ENCODE results near the gene ABLIM3. TPM values are rescaled to one million over a fixed set of nuclear protein-coding genes. Genes with fewer than 3 reads are reported as not detected.
"Not testable (repeated sequence)": the region's sequence is repeated elsewhere in the genome, so short reads cannot be mapped to it uniquely, and the experiment has no call there.

Gene ABLIM3
- total RNA-seq, 2 donors from 2014 or later = 0.41 to 0.61 TPM

GRCh38 chr5:149177339-149177843 lies 36.1 kb downstream of the ABLIM3 start:
- Mint-ChIP-seq H3K4me3 (no peak overlapping the region), H3K27me3 (peaks cover 18% of the 10 kb centered on the region), H3K27ac (no peak overlapping the region), H3K9me3 (peaks cover 3% of the 10 kb centered on the region), H3K36me3 (ENCODE audit: low read depth) (peaks cover 4% of the 10 kb centered on the region), H3K4me1 (peaks cover 6% of the 10 kb centered on the region)
- ATAC-seq (replicated peaks) = no peak

- Mint-ChIP-seq H3K27ac (no peak overlapping the region), H3K4me3 (no peak overlapping the region), H3K36me3 (ENCODE audit: low read depth) (no peaks in the 10 kb centered on the region), H3K4me1 (peaks cover under 1% of the 10 kb centered on the region), H3K9me3 (no peaks in the 10 kb centered on the region), H3K27me3 (peaks cover 17% of the 10 kb centered on the region)
- ATAC-seq (replicated peaks) = no peak
Observed at GRCh38 chr5:149177911-149178565, 36.7 kb downstream of the ABLIM3 start.

- no peak for ATAC-seq (replicated peaks)
- no peaks in the 10 kb centered on the region for H3K4me1 Mint-ChIP-seq
- no peaks in the 10 kb centered on the region for H3K36me3 Mint-ChIP-seq (ENCODE audit: low read depth)
- peaks cover 36% of the 10 kb centered on the region for H3K27me3 Mint-ChIP-seq
- no peaks in the 10 kb centered on the region for H3K9me3 Mint-ChIP-seq
- H3K27ac Mint-ChIP-seq = no peak overlapping the region
- no peak overlapping the region for H3K4me3 Mint-ChIP-seq
Observed at GRCh38 chr5:149181732-149182131, 40.4 kb downstream of the ABLIM3 start.

DNA sequence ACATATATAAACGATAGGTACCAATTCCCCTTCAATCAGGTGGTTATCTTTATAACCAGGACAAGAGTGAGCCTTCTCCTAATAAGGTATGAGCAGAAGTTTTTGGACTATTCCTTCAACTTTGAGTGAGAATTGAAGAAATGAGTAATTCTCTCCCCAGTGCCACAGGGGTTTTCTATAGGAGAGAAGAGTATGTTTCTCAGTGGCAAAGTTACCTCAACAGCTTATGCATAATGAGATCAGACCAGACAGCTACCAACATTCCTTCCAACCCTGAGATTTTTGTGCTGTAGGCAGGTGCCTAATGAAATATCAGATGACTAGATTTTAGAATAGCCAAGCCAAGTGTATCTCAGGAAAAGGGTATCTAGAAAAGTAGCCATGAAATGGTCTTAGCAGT lies 40.9 kb downstream of the ABLIM3 start:
- no peak overlapping the region for H3K27ac Mint-ChIP-seq
- no peak overlapping the region for H3K4me3 Mint-ChIP-seq
- peak; percentile 68 for ATAC-seq (replicated peaks)
- no peaks in the 10 kb centered on the region for H3K4me1 Mint-ChIP-seq
- H3K27me3 Mint-ChIP-seq = peaks cover 36% of the 10 kb centered on the region
- no peaks in the 10 kb centered on the region for H3K36me3 Mint-ChIP-seq (ENCODE audit: low read depth)
- no peaks in the 10 kb centered on the region for H3K9me3 Mint-ChIP-seq

GRCh38 chr5:149185067-149185466 lies 43.8 kb downstream of the ABLIM3 start:
- Mint-ChIP-seq H3K9me3 (no peaks in the 10 kb centered on the region), H3K27me3 (peaks cover 33% of the 10 kb centered on the region), H3K4me3 (no peak overlapping the region), H3K4me1 (no peaks in the 10 kb centered on the region), H3K27ac (no peak overlapping the region), H3K36me3 (ENCODE audit: low read depth) (no peaks in the 10 kb centered on the region)
- no peak for ATAC-seq (replicated peaks)

DNA sequence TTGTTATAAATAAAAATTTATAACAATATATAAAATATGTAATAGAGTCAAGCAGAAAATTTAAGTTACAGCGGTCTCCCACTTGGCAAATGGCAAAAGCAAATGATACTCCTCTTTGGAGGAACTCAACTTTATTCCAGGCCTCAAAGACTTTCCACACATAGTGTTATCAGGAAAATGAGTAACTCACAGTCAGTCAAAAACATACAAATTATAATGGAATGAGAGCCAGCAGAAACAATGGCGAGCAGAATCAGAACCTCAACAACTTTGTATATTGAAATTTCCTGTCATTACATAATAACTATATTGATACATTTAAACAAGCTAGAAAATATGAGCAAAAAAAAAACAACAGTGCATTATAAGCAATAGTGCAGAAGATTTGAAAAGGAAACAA lies 45.2 kb downstream of the ABLIM3 start:
- Mint-ChIP-seq H3K36me3 (ENCODE audit: low read depth) (no peaks in the 10 kb centered on the region), H3K4me1 (no peaks in the 10 kb centered on the region), H3K27ac (no peak overlapping the region), H3K27me3 (peaks cover 32% of the 10 kb centered on the region), H3K9me3 (no peaks in the 10 kb centered on the region), H3K4me3 (no peak overlapping the region)
- no peak for ATAC-seq (replicated peaks)

DNA sequence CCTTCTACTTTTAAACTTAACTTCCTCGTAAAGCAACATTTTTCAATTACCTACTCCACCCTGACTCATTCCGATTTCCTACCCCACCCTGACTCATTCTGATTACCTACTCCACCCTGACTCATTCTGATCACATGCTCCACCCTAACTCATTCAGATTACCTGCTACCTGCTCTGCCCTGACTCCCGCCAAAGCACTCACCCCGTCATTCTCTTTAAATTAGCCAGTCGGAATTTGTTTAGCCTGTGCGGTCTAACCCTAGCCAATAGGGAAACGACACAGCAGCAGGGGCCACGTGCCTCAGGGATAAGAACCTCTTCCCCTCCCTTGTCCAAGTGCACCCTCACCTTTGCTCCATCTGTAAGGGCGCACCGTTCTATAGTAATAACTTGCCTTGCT lies 46.3 kb downstream of the ABLIM3 start:
- not testable (repeated sequence) for ATAC-seq (replicated peaks); H3K9me3 Mint-ChIP-seq; H3K4me3 Mint-ChIP-seq; H3K4me1 Mint-ChIP-seq; H3K27ac Mint-ChIP-seq; H3K36me3 Mint-ChIP-seq (ENCODE audit: low read depth)
- H3K27me3 Mint-ChIP-seq = peaks cover 29% of the 10 kb centered on the region

DNA sequence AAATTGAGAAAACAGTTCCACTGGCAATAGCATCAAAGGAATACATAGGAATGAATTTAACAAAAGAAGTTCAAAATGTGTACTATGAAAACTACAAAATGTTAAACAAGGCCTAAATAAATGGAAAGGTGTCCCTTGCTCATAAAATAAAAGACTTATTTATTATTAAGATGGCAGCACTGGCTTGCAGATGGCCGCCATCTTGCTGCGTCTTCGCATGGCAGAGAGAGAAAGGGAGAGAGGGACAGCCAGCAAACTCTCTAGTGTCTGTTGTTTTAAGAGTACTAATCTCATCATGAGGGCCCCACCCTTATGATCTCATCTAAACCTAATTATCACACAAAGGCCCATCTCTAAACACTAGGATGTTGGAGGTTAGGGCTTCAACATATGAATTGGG lies 47.1 kb downstream of the ABLIM3 start:
- H3K4me3 Mint-ChIP-seq = no peak overlapping the region
- H3K27ac Mint-ChIP-seq = no peak overlapping the region
- H3K36me3 Mint-ChIP-seq (ENCODE audit: low read depth) = no peaks in the 10 kb centered on the region
- no peaks in the 10 kb centered on the region for H3K4me1 Mint-ChIP-seq
- H3K27me3 Mint-ChIP-seq = peaks cover 22% of the 10 kb centered on the region
- no peaks in the 10 kb centered on the region for H3K9me3 Mint-ChIP-seq
- no peak for ATAC-seq (replicated peaks)

DNA sequence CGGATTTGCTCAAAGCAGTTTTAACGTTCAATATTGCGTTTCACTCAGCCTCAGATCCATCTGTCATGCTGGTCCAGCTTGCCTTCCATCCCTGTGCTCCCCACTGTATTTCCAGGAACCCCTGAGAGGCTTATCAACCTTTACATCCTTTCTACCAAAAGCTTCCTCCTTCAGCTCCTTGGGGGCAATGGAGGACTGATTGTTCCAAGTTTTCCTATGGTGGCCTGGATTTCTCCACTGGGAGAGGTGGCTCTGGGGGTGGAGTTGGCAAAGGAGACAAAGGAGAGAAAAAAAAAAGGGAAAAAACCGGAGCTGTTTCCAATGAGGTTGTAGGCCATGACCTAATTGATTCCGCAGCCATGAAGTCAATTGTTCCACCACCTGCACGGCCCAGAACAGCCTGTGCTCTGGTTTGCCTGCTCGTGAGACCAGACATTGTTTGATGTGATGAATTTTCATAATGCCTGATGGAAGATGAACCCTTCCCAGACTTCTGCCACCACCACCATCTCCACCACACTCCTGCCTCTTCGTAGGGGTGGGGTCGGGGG lies 54.1 kb downstream of the ABLIM3 start:
- H3K27ac Mint-ChIP-seq = no peak overlapping the region
- no peak for ATAC-seq (replicated peaks)
- no peaks in the 10 kb centered on the region for H3K9me3 Mint-ChIP-seq
- no peaks in the 10 kb centered on the region for H3K4me1 Mint-ChIP-seq
- H3K27me3 Mint-ChIP-seq = no peaks in the 10 kb centered on the region
- H3K4me3 Mint-ChIP-seq = no peak overlapping the region
- H3K36me3 Mint-ChIP-seq (ENCODE audit: low read depth) = no peaks in the 10 kb centered on the region

DNA sequence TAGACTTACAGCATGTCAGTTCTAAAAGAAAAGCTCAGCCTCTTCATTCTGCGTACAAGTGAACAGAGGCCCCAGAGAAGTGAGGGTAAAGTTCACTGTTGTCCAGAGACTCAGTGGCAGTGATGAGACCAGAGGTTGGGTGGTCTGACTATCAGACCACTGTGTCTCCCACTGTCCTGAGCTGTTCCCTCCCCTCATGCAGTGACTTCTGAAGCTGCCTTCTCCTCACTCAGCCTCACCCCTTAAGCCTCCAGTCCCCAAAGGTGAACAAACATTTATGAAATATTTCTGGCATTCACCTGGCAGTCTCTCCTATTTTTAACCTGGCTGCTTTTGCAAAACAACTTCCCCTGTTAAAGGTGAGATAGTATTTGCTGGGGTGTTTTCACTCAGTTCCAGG lies 54.7 kb downstream of the ABLIM3 start:
- Mint-ChIP-seq H3K36me3 (ENCODE audit: low read depth) (no peaks in the 10 kb centered on the region), H3K27me3 (no peaks in the 10 kb centered on the region), H3K27ac (no peak overlapping the region), H3K4me1 (no peaks in the 10 kb centered on the region), H3K9me3 (no peaks in the 10 kb centered on the region), H3K4me3 (no peak overlapping the region)
- no peak for ATAC-seq (replicated peaks)

- ATAC-seq (replicated peaks) = no peak
- Mint-ChIP-seq H3K9me3 (no peaks in the 10 kb centered on the region), H3K27ac (no peak overlapping the region), H3K27me3 (no peaks in the 10 kb centered on the region), H3K4me3 (no peak overlapping the region), H3K4me1 (no peaks in the 10 kb centered on the region), H3K36me3 (ENCODE audit: low read depth) (no peaks in the 10 kb centered on the region)
Observed at GRCh38 chr5:149198148-149198547, 56.9 kb downstream of the ABLIM3 start.

- Mint-ChIP-seq H3K9me3 (no peaks in the 10 kb centered on the region), H3K36me3 (ENCODE audit: low read depth) (no peaks in the 10 kb centered on the region), H3K4me3 (no peak overlapping the region), H3K4me1 (no peaks in the 10 kb centered on the region), H3K27ac (no peak overlapping the region), H3K27me3 (no peaks in the 10 kb centered on the region)
- ATAC-seq (replicated peaks) = no peak
Observed at GRCh38 chr5:149200355-149200754, 59.1 kb downstream of the ABLIM3 start.

- no peaks in the 10 kb centered on the region for H3K9me3 Mint-ChIP-seq
- no peaks in the 10 kb centered on the region for H3K36me3 Mint-ChIP-seq (ENCODE audit: low read depth)
- no peak for ATAC-seq (replicated peaks)
- no peaks in the 10 kb centered on the region for H3K27me3 Mint-ChIP-seq
- no peak overlapping the region for H3K27ac Mint-ChIP-seq
- H3K4me3 Mint-ChIP-seq = no peak overlapping the region
- H3K4me1 Mint-ChIP-seq = no peaks in the 10 kb centered on the region
Observed at GRCh38 chr5:149201121-149201637, 59.9 kb downstream of the ABLIM3 start.

DNA sequence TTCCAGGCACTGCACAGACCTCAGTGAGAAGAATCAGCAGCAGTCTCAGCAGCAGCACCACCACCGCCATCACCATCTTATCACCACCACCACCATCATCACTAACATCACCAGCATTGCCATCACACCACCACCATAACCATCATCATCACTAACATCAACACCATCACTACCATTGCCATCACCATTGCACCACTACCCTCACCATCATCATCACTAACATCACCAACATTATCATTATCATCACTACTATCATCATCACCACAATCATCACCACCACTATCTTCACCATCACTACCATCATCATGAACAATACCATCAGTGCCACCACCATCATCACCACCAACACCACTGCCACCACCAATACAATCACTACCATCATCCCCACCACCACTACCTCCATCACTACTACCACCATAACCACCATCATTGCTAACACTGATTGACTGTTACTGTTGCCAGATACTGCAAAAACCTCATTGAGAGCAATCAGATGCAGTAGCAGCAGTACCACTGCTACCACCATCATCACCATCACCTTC lies 61.7 kb downstream of the ABLIM3 start:
- Mint-ChIP-seq H3K36me3 (ENCODE audit: low read depth) (no peaks in the 10 kb centered on the region), H3K27me3 (no peaks in the 10 kb centered on the region), H3K27ac (no peak overlapping the region), H3K9me3 (no peaks in the 10 kb centered on the region), H3K4me3 (no peak overlapping the region), H3K4me1 (no peaks in the 10 kb centered on the region)
- no peak for ATAC-seq (replicated peaks)

DNA sequence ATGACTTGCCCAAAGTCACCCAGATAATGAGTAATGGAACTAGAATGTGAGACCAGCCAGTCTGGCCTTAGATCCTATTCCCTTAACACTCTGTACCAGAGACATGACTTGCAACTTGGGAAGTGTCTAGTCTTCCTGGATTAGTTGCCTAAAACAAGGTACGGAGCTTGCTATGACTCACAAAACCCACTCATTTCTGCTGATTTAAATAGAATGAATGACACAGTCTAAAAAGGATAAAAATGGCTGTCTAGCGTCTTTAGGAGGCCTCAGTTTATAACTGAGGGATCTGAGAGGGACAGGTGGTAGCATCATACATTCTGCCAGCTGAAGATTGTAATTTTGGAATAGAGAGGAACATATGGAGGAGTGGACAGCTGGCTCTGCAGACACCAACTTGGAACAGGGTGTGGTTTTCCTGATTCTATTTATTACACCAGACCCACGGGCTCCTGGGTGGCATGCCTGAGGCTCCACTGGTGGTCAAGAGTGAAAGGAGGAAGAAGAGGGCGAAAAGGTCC lies 62.7 kb downstream of the ABLIM3 start:
- Mint-ChIP-seq H3K4me3 (no peak overlapping the region), H3K27me3 (peaks cover 4% of the 10 kb centered on the region), H3K36me3 (ENCODE audit: low read depth) (no peaks in the 10 kb centered on the region), H3K27ac (no peak overlapping the region), H3K9me3 (no peaks in the 10 kb centered on the region), H3K4me1 (no peaks in the 10 kb centered on the region)
- no peak for ATAC-seq (replicated peaks)
